Fibroblast of skin of left quadriceps (primary cell): ENCODE results near the gene MYBPC2.

Experiments used
- DNase-seq, 2 experiments: peaks; one replicate each; pipeline ENCODE4 v3.0.0-alpha.2; 2013; ENCODE audit warnings: low read depth in 2 of 2

MYBPC2 gene

GRCh38 chr19:50515168-50515561 lies 82.5 kb downstream of the MYBPC2 start:
- no peak for DNase-seq
